Measurements from ENCODE around the gene ZNF837.

ZNF837 gene

GRCh38 chr19:58346961-58347929 lies 33.6 kb downstream of the ZNF837 start:
- H3K79me2 ChIP-seq (ENCODE audit: control insufficient read depth, low read length), result peaks cover 32% of the 10 kb centered on the region
- H3K27me3 ChIP-seq (ENCODE audit: control insufficient read depth, low read length), result no peaks in the 10 kb centered on the region
- TF ChIP-seq CTCF (IDR thresholded peaks at IDR 0.05; ENCODE audit: low read depth, low read length, poor library complexity, severe bottlenecking) (no peak), EZH2phosphoT487 (IDR thresholded peaks at IDR 0.05; ENCODE audit: borderline replicate concordance, low read length) (no peak)
- H3K4me1 ChIP-seq (ENCODE audit: control insufficient read depth, low read length), result peaks cover 27% of the 10 kb centered on the region
- peak overlapping the region; percentile 67 for H3K4me2 ChIP-seq (ENCODE audit: low read length)
- no peaks in the 10 kb centered on the region for H3K9me3 ChIP-seq (ENCODE audit: control insufficient read depth, insufficient read depth, low read length)
- no peaks in the 10 kb centered on the region for H3K9me2 ChIP-seq (replicated peaks; ENCODE audit: control insufficient read depth, low read length)
- peaks cover 13% of the 10 kb centered on the region for H3K36me3 ChIP-seq (ENCODE audit: control insufficient read depth, low read length)
- H3K27ac ChIP-seq (ENCODE audit: low read depth, low read length), result peak overlapping the region; percentile 29; the same call in 1 of the 2 replicates
- H3K4me3 ChIP-seq (ENCODE audit: low read length), result peak overlapping the region; percentile 91
- no peaks in the 10 kb centered on the region for H4K20me1 ChIP-seq (ENCODE audit: control insufficient read depth, insufficient read depth, low read depth, low read length)
- 0 out of 2 replicates have a peak, but pooled peaks cover 2% of the 10 kb centered on the region for H3F3A ChIP-seq (ENCODE audit: control insufficient read depth, insufficient read depth)

GRCh38 chr19:58345558-58345957 lies 35.3 kb downstream of the ZNF837 start:
- H3K27ac ChIP-seq (ENCODE audit: low read depth, low read length), result no peak overlapping the region

GRCh38 chr19:58338825-58339558 lies 41.8 kb downstream of the ZNF837 start:
- Histone ChIP-seq H3K9me2 (replicated peaks; ENCODE audit: control insufficient read depth, low read length) (no peaks in the 10 kb centered on the region), H3K36me3 (ENCODE audit: control insufficient read depth, low read length) (peaks cover 27% of the 10 kb centered on the region), H3K79me2 (ENCODE audit: control insufficient read depth, low read length) (no peaks in the 10 kb centered on the region), H3K4me1 (ENCODE audit: control insufficient read depth, low read length) (no peaks in the 10 kb centered on the region), H3F3A (ENCODE audit: control insufficient read depth, insufficient read depth) (no peaks in the 10 kb centered on the region), H3K27ac (ENCODE audit: low read depth, low read length) (no peak overlapping the region), H3K27me3 (ENCODE audit: control insufficient read depth, low read length) (no peaks in the 10 kb centered on the region), H3K4me3 (ENCODE audit: low read length) (no peak overlapping the region), H3K4me2 (ENCODE audit: low read length) (no peak overlapping the region), H4K20me1 (ENCODE audit: control insufficient read depth, insufficient read depth, low read depth, low read length) (no peaks in the 10 kb centered on the region), H3K9me3 (ENCODE audit: control insufficient read depth, insufficient read depth, low read length) (no peaks in the 10 kb centered on the region)
- TF ChIP-seq CTCF (IDR thresholded peaks at IDR 0.05; ENCODE audit: low read depth, low read length, poor library complexity, severe bottlenecking), result no peak
- TF ChIP-seq EZH2phosphoT487 (IDR thresholded peaks at IDR 0.05; ENCODE audit: borderline replicate concordance, low read length), result no peak

More at GRCh38 chr19:58345558-58345957, 35.3 kb downstream of the ZNF837 start:
- Histone ChIP-seq H3K4me1 (ENCODE audit: control insufficient read depth, low read length) (peaks cover 27% of the 10 kb centered on the region), H3K4me3 (ENCODE audit: low read length) (no peak overlapping the region), H3K4me2 (ENCODE audit: low read length) (0 out of 2 replicates have a peak overlapping the region, but pooled peaks have one; percentile 27), H3K36me3 (ENCODE audit: control insufficient read depth, low read length) (peaks cover 11% of the 10 kb centered on the region), H3K27me3 (ENCODE audit: control insufficient read depth, low read length) (no peaks in the 10 kb centered on the region), H3K9me2 (replicated peaks; ENCODE audit: control insufficient read depth, low read length) (no peaks in the 10 kb centered on the region), H3K79me2 (ENCODE audit: control insufficient read depth, low read length) (peaks cover 32% of the 10 kb centered on the region), H3K9me3 (ENCODE audit: control insufficient read depth, insufficient read depth, low read length) (no peaks in the 10 kb centered on the region), H3F3A (ENCODE audit: control insufficient read depth, insufficient read depth) (0 out of 2 replicates have a peak, but pooled peaks cover 2% of the 10 kb centered on the region), H4K20me1 (ENCODE audit: control insufficient read depth, insufficient read depth, low read depth, low read length) (no peaks in the 10 kb centered on the region)
- TF ChIP-seq EZH2phosphoT487 (IDR thresholded peaks at IDR 0.05; ENCODE audit: borderline replicate concordance, low read length) (no peak), CTCF (IDR thresholded peaks at IDR 0.05; ENCODE audit: low read depth, low read length, poor library complexity, severe bottlenecking) (no peak)
